Activated T-helper 1 cell treated with anti-CD3 and anti-CD28 coated beads, Interleukin-2, amount 50 U/mL, for 16 hours (primary cell): ENCODE data around the gene AMDHD2.

ENCODE experiments used
- DNase-seq, 2 donors: peaks; one replicate each; pipeline ENCODE4 v3.0.0-alpha.2; 2020; ENCODE audit warnings: low read depth in 1 of 2, low spot score in 1 of 2

Gene AMDHD2

DNA sequence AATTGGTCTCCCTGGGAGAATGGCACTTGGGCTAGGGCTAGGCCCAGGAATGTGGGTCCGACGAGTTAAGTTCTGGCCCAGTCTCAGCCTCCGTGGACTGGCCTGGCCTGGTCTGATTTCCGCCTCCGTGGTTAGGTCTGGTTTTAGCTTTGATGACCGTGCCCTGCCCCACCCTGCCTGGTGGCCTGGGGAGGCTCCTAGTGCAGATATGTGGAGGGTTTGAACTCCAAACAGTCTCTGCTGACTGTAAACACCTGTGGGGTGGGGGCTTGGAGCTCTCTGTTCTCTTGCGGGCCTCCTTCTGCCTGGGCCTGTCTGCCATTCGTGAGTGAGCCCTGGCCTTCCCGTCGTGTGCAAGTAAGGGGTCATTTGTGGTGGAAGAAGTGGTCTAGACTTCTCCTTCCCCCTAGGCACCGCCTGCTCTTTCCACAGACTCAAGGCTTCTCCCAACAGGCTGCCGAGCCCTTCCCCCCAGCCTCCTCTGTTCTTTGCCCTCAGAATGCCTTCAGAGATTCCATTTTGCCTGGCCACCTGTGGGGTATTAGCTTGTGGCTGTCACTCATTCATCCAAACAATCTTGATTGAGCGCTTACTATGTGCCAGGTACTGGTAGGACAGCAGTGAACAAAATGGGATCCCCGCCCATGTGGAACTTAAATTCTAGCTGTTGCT, 4.9 kb upstream of the AMDHD2 start:
- DNase-seq = no peak

DNA sequence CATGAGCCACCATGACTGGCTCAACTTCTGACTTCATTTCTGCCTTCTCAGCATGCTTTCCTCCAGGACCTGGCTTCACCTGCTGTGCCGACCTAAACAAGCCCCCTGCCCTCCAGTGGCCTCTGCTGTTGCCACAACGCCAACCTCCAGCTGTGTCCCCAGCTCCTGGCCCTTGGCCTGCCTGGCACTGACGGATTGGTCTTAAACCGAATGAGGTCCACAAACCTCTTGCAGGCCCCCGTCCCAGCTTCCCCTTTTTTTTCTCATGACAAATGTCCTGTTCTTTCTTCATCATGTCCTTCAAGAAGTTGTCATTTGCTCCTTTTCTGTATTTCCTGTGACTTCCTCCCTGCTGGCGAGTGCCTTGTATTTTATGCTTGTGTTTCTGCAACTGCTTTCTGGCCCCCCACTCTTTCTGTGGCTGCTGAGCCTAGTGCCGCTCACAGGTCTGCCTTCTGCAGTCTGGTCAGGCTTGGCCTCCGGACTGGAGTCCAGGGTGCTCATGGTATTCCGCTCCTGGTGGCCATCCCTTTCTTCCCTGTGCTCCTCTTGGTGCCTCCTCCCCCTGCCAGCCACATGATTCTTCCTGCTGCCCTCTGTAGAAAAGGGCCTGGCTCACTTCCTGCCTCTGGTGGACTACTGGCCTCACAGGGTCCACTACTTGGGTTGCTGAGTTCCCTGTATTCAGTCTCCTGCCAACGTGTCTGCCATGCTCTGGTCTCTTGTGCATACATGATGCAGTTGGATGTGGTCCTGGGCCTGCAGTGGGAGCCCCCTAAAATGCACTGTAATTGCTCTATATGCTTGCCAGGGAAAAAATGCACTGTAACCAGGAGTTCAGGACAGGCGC, 3.6 kb upstream of the AMDHD2 start:
- DNase-seq = no peak

DNA sequence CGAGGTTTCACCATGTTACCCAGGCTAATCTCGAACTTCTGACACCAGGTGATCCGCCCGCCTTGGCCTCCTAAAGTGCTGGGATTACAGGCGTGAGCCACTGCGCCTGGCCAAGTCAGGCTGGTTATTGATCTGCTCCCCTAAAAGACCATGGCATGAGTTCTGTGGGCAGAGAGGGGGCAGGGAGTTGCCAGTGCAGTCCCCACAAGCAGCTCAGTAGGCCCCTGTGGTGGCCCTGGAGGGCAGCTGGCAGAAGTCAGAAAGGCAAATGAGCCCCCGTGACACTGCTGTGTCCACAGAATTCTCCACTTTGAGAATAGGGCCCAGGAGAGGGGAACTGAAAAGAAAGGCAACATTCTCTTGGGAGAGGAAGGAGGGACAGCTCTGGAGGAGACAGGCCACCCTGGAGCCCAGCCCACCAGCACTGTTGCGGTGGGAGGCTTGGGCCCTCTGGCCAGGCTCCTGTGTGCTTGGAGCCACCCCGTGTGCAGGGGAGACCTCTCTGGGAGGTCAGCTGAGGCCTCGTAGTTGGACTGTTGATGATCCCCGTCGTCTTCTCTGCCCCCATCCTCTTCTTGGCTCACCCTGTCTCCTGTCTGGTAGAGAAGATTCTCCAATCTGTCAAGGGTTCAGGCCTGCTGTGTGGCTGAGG, 2.1 kb upstream of the AMDHD2 start:
- no peak for DNase-seq

DNA sequence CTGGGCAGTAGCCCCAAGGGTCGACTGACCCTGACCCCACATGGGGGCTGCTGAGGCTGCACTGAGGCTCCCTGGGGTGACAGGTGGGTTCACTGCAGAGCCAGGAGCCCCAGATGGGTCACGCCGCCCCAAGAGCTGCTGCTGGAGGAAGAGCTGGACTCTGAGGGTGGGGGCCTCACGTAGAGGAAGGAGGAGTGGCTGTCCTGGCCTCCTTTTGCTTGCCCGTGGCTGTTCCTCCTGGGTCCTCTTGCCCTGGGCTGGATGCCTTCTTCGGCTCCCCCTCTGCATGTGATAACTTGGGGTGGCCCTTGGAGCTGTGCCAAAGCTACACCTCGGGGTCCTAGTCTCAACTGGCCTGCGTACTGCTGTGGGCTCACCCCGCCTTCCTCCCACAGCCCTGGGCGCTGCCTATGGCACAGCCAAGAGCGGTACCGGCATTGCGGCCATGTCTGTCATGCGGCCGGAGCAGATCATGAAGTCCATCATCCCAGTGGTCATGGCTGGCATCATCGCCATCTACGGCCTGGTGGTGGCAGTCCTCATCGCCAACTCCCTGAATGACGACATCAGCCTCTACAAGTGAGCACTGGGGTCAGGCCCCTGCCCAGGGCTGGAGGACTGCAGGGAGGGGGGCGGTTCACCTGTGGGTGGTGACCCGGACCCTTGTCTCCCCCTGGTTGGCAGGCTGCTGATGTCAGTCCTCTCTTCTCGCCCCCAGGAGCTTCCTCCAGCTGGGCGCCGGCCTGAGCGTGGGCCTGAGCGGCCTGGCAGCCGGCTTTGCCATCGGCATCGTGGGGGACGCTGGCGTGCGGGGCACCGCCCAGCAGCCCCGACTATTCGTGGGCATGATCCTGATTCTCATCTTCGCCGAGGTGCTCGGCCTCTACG, 1.1 kb upstream of the AMDHD2 start:
- DNase-seq = no peak

DNA sequence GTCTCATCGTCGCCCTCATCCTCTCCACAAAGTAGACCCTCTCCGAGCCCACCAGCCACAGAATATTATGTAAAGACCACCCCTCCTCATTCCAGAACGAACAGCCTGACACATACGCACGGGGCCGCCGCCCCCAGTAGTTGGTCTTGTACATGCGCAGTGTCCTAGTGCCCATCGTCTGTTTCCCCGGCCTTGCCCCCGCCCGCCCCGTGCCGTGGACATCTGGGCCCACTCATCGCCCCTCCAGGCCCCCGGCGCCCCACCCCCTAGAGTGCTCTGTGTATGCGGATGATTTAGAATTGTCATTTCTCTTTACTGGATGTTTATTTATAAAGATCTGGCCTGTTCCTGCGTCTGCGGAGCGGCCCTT, 475 bp upstream of the AMDHD2 start:
- DNase-seq = no peak

DNA sequence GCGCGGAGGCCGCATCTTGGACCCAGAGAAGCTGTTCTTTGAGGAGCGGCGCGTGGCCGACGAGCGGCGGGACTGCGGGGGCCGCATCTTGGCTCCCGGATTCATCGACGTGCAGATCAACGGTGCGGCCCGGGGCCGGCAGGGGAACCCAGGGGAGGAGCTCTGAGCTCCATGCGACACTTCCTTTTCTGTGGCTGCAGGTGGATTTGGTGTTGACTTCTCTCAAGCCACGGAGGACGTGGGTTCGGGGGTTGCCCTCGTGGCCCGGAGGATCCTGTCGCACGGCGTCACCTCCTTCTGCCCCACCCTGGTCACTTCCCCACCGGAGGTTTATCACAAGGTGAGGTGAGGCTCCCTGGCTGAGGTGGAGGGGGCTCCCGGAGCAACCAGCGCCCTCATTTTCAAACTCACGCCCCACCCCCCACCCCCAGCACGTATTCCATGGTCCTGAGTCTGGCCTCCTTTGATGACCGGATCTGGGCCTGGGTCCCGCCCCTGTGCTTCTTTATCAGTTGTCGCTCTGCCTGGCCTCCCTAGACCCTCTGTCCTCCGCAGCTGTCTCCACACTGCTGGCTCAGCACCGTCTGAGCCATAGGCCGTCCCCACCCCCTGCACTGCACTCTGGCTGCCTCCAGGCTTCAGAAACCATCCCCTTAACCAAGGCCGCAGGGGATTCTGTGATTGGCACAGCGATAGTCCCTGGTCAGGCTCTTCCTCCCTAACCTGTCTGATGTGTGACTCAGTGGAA, 787 bp downstream of the AMDHD2 start:
- DNase-seq = peak in 1 of 2 donors; percentile 40

DNA sequence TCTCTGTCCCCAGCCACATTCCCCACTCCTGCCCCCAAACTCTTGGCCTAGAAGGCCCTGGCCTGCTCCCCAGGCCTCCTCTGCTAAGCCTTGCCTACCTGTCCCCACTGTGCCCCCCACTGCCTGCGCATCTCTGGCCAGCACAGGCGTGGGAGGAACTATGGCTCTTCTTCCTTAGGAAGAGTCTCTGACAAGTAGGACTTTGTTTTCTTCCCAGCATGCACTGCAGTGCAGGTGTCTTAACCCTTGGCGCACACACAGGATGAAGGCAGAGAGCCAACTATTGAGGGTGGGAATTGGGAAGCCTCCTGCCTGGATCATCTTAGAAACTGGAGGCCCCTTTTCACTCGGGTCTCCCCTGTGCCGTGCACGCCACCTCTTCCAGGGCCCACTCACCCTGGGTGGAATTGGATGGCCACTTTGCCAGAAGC, 3.6 kb downstream of the AMDHD2 start:
- DNase-seq = no peak

DNA sequence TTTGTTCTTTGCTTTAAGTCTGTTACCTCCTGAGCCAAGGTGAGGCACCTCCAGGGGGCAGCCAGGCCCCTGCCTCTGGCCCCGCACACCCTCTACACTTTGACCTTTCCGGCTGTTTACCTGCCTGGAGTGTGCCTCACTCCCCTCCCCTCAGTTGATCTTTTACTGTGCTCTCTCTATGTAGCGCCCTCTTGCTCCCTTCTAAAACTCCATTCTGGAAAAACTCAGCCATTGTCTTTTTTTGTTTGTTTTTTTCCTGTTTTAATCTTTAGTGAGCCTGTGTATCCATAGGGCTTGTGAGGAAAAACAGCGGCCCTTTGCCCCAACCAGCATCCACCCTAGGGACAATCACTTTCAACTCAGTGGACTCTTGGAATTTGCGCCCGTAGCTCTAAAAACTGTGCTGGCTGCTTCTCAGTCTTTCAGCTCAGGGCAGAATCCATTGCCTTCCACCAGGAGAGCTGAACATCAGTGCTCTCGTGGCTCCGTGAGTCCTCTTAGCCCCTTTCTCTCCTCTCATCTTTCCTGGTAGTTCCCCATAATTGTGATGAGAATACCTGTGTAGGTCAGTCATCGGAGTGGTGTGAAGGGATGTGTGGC, 4.3 kb downstream of the AMDHD2 start:
- DNase-seq = no peak

DNA sequence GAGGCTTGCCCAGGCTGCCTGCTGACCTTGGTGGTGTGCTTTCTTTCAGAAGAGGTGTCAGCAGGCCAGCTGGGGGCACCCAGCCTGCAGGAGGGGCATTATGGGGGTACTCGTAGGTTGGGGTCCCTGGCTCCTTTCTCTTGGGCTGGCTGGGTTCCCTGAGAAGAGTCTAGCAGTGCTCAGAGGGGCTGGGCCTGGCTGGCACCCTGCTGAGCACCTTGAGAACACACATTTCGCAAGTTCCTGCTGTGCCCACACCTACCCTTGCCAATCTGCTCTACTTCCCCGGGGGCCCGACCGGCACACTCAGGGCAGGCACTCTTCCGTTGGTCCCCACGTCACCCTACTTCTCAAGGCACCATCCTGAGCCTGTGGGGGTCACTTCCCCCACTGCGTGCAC, 6.0 kb downstream of the AMDHD2 start:
- no peak for DNase-seq

DNA sequence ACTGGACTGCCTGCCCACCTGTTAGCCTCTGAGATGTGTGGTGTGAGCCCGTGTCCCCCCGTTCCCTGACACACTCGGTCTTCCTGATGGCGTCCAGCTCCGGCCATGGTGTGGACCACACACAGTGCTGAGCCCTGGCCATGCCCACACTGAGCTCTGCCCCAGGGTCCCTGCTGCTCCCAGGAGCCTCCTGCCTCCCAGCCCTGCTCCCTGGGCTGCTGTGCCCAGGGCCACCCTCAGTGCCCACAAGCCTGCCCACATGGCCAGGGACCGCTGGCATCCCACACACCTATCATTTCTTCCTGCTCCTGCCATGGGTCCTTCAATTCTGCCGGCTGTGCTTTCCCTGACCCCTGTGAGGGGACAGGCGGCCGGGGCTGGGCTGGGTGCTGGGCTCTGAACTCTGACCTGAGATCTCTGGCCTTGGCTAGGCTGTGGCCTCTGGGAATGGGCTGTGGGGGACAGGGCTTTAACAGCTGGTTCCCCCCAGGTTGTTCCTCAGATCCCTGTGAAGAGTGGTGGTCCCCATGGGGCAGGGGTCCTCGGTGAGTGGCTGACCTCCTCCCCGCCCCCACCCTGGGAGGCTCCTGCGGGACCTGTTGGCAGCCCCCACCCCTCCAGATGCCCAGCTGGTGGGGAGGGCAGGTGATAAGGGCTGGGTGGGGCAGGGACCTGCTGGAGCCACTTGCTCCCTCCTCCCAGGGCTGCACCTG, 7.1 kb downstream of the AMDHD2 start:
- DNase-seq = no peak

DNA sequence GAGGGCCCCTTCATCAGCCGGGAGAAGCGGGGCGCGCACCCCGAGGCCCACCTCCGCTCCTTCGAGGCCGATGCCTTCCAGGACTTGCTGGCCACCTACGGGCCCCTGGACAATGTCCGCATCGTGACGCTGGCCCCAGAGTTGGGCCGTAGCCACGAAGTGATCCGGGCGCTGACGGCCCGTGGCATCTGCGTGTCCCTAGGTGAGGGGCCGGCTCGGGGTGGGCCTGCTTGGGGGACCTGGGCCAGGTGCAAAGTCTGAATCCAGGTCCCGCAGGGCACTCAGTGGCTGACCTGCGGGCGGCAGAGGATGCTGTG, 7.6 kb downstream of the AMDHD2 start:
- DNase-seq = no peak

DNA sequence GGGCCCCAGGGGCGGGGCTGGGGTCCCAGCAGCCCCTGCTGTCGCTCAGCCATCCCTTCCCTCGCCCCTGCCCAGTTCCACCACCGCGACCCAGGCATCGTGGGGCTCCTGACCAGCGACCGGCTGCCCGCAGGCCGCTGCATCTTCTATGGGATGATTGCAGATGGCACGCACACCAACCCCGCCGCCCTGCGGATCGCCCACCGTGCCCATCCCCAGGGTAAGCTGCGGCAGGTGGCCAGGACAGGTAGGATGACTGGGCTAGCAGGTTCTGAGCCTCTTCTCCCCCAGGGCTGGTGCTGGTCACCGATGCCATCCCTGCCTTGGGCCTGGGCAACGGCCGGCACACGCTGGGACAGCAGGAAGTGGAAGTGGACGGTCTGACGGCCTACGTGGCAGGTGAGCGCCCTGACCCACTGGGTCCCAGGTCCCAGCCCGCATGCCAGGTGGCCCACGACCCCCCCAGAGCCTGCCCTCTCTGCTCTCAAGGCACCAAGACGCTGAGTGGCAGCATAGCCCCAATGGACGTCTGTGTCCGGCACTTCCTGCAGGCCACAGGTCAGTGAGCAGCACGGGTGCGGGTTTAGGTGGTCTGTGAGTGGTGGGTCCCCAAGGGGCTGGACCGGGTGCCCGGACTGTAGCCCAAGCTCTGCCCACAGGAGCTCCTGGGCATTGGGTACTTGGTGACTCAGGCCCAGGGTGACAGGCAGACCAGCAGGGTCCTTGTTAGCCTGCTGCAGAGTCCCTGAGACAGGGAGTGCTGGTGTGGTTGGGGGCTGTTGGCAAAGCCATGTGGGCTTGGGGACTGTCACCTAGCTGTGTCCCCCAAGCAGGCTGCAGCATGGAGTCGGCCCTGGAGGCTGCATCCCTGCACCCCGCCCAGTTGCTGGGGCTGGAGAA, 8.2 kb downstream of the AMDHD2 start:
- no peak for DNase-seq

DNA sequence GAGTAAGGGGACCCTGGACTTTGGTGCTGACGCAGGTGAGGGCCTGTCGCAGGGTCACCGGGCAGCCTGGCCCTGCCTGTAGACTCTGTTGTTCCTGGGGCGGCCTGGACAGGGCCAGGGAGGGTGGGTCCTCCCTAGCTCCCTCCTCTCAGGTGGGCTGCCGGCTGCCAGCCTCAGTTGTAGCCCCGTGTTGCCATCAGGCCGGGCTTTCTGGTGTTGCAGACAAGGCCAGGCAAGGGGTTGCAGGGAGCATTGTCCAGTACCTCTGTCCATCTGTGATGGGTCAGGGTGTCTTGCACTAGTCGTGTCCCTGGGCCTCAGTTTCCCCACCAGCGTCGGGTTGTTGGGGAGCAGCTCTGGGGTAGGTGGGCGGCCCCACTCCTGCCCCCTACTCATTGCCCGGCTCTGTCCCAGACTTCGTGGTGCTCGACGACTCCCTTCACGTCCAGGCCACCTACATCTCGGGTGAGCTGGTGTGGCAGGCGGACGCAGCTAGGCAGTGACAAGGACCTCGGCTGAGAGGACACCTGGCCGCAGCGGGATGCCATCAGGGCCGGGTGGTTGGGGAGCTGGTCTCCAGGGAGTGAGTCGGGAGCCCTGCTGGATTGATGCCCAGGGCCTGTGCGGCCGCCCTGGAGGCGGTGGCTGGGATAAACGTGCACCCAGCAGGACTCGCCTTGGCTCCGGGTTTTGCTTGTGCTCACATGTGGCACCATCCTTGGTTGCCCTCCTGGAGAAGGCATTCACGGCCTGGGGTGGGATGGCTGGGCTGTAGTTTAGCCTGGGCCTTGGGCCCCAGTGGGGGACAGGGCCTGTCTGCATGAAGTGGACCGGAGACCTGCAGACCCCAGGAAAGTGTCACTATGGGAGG, 9.1 kb downstream of the AMDHD2 start:
- no peak for DNase-seq

DNA sequence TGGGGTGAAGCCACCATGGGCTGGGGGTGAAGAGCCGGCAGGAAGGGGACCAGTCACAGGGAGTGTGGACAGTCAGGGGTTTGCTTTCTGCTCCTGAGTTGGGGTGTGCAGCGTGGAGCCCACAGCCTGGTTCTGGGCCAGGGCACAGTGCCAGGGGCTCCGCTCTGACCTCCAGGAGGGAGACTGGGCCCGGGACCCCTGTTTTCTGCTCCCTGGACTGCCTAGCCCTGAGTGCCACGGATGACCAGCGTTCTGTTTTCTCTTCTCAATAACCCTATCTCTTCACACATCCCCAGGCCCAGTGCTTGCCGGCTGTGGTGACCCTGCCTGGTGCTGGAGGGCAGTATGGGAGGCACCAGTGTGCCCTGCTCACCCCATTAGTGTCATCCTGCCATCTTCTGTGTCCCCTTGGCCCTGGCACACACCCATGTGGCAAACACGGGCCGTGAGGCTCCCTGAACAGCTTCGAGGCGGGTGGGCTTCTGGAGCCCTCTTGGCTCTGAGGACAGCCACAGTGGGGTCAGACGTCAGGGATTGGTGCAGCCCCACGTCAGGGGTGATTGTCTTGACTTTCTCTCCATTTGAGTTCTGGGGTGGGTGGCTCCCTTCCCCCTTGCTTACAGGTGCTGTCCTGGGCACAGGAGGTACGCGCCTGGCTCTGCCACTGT, 9.9 kb downstream of the AMDHD2 start:
- DNase-seq = no peak

DNA sequence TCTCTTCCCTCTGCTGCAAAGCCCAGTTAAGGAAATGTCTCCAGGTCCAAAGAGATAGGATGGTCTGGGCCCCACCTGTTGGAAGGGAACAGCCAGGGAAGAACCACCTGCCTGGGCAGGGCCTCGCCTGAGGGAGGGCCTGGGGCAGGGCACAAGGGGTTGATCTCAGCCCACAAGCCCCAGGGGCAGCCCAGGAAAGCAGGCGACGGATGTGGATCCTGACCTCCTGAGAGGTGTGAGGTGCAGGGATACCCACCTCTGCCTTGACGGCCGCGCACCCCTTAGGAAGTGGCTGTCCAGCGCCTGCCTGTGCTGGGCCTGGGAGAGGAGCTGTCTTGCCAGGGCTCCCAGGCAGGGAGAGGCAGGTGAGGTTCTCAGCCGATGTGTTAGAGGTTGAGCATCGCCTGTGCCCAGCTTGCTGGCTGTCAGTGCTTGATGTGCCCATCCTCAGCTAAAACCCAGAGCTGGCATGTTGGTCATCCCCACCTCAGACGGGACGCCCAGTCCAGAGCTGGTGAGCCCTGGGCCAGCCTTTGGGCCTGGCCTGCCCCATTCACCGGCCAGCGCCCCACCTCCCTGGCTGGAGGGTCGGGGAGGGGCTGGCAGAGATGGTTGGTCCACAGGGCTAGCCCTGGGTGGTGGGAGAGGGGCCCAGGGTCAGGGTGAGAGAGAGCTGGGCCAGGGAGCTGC, 10.6 kb downstream of the AMDHD2 start:
- DNase-seq = no peak

DNA sequence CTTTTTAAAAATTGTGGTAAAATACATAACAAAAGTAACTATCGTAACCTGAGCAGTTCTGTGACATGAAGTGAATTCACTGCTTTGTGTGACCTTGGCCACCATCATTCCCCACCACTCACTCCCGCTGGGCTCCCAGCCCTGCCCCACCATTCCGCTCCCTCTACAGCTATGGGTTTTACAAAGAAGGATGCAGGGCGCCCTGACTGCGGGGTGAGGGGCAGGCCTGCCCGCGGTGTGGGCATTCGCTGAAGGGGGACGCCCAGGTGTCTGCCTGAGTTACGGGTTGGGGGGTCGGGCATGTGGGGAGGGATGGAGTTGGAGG, 11.2 kb downstream of the AMDHD2 start, which contains the start of gene CEMP1:
CEMP1 (minus strand) TSS at position 38 of the 325 bp plus-strand sequence. CDS start 335 bp downstream, outside the sequence.
- no peak for DNase-seq
